CD8-positive, alpha-beta memory T cell (primary cell): ENCODE results near the gene KAZN. TPM values are rescaled to one million over a fixed set of nuclear protein-coding genes. Genes with fewer than 3 reads are reported as not detected.

ENCODE experiments used
- CTCF ChIA-PET: fragments of 350-600 bp; sonication (Branson Sonifier 250); formaldehyde crosslinking; loops from one replicate; lab custom pipeline; 2021; ENCODE audit warnings: antibody characterized with exemption; lab: Charles Lee
- POLR2A ChIA-PET: fragments of 350-600 bp; sonication (Branson Sonifier 250); formaldehyde crosslinking; loops from one replicate; lab custom pipeline; 2021; ENCODE audit warnings: antibody characterized with exemption; lab: Charles Lee
- DNase-seq, 5 donors: peaks; one replicate each; pipeline versions ENCODE4 v3.0.0 to v3.0.0-alpha.2; 2020 to 2022; ENCODE audit warnings: mixed read lengths in 1 of 5
- H3K27ac ChIP-seq: one replicate; pipeline ENCODE4 v1.7.0; 2013; ENCODE audit warnings: low read depth, mild to moderate bottlenecking, low read length, moderate library complexity
- H3K27me3 ChIP-seq: 2 replicates; pipeline ENCODE4 v1.7.0; 2013; ENCODE audit warnings: low read length, mild to moderate bottlenecking; ENCODE audit not compliant: insufficient read depth, poor library complexity, severe bottlenecking
- H3K36me3 ChIP-seq: 2 replicates; pipeline ENCODE4 v1.7.0; 2013; ENCODE audit warnings: mild to moderate bottlenecking, low read length, moderate library complexity; ENCODE audit not compliant: insufficient read depth
- H3K4me1 ChIP-seq: 2 replicates; pipeline ENCODE4 v1.7.0; 2013; ENCODE audit warnings: mild to moderate bottlenecking, low read length, moderate library complexity; ENCODE audit not compliant: insufficient read depth
- H3K4me3 ChIP-seq: 2 replicates; pipeline ENCODE4 v1.7.0; 2013; ENCODE audit warnings: mild to moderate bottlenecking, low read length
- H3K9me3 ChIP-seq: 2 replicates; pipeline ENCODE4 v1.7.0; 2013; ENCODE audit warnings: mild to moderate bottlenecking, low read length
- H3K27ac Mint-ChIP-seq, 8 donors: one replicate each; pipeline ENCODE4 v1.8.0; 2020 to 2021; ENCODE audit warnings: mixed read lengths in 8 of 8, mild to moderate bottlenecking in 6 of 8, inconsistent platforms in 3 of 8, moderate library complexity in 3 of 8
- H3K27me3 Mint-ChIP-seq, 2 donors: one replicate each; pipeline ENCODE4 v1.8.0; 2020 to 2021; ENCODE audit warnings: mixed read lengths in 2 of 2, mild to moderate bottlenecking in 1 of 2, moderate library complexity in 1 of 2
- H3K36me3 Mint-ChIP-seq, 3 donors: one replicate each; pipeline ENCODE4 v1.8.0; 2020 to 2021; ENCODE audit warnings: mixed read lengths in 3 of 3, inconsistent platforms in 1 of 3, mild to moderate bottlenecking in 1 of 3
- H3K4me1 Mint-ChIP-seq, 3 donors: one replicate each; pipeline ENCODE4 v1.8.0; 2020 to 2021; ENCODE audit warnings: mixed read lengths in 3 of 3, inconsistent platforms in 1 of 3, mild to moderate bottlenecking in 1 of 3
- H3K4me3 Mint-ChIP-seq, 7 donors: one replicate each; pipeline ENCODE4 v1.8.0; 2020 to 2021; ENCODE audit warnings: mixed read lengths in 7 of 7, mild to moderate bottlenecking in 6 of 7, moderate library complexity in 4 of 7, inconsistent platforms in 2 of 7
- H3K9me3 Mint-ChIP-seq, 5 donors: one replicate each; pipeline ENCODE4 v1.8.0; 2020 to 2022; ENCODE audit warnings: mixed read lengths in 5 of 5, mild to moderate bottlenecking in 3 of 5, moderate library complexity in 2 of 5, inconsistent platforms in 1 of 5
- polyA plus RNA-seq: library from polyadenylated mRNA; unstranded; fragments of 300-500 nt; fragmentation: Illumina TruSeq; gene quantifications from one replicate; pipeline ENCODE4 v1.2.3, GENCODE V29; 2021
- total RNA-seq, 2 experiments: library from RNA; stranded (reverse); gene quantifications; one replicate each; pipeline ENCODE4 v1.2.3, GENCODE V29; 2021

The KAZN gene
- total and polyA plus RNA-seq, 3 experiments from 2014 or later, result 0.15 to 0.35 (median 0.18) TPM

DNA sequence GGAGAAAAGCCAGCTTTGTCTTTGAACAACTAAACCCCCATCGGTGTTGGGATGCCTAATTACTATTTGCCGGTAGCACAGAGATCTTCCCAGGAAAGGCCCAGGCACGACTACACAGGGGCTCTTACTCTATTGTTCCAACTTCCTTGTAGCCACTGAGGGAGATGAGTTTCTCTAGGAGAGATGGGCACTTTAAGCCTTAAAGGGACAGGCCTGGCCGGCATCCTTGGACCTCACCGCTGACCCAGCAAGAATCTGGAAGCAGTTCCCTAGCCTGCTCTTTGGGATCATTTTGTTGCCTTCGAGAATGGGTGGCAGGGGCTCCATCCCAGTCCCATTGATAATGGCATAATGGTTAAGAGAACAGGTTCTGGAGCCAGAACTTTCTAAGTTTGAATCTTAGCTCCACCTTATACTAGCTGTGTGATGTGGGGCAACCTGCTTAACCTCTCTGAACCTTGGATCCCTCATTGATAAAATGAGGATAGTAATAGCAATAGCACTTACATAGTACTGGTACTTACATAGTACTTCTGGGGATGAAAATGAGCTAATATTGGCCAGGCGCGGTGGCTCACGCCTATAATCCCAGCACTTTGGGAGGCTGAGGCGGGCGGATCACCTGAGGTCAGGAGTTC, 316.0 kb downstream of the KAZN start:
- H3K9me3 ChIP-seq, result no peaks in the 10 kb centered on the region
- no peak overlapping the region for H3K27ac ChIP-seq
- H3K4me3 Mint-ChIP-seq, result no peak overlapping the region
- H3K36me3 ChIP-seq, result no peaks in the 10 kb centered on the region
- DNase-seq, result no peak
- CTCF ChIA-PET, result no interaction called here
- no peak overlapping the region for H3K4me3 ChIP-seq
- H3K36me3 Mint-ChIP-seq, result no peaks in the 10 kb centered on the region
- POLR2A ChIA-PET, result no interaction called here
- no peaks in the 10 kb centered on the region for H3K4me1 Mint-ChIP-seq
- no peak overlapping the region for H3K27ac Mint-ChIP-seq
- no peaks in the 10 kb centered on the region for H3K4me1 ChIP-seq
- no peaks in the 10 kb centered on the region for H3K27me3 ChIP-seq
- H3K9me3 Mint-ChIP-seq, result no peaks in the 10 kb centered on the region
- H3K27me3 Mint-ChIP-seq, result peaks cover 6 to 7% of the 10 kb centered on the region in 2 donors

DNA sequence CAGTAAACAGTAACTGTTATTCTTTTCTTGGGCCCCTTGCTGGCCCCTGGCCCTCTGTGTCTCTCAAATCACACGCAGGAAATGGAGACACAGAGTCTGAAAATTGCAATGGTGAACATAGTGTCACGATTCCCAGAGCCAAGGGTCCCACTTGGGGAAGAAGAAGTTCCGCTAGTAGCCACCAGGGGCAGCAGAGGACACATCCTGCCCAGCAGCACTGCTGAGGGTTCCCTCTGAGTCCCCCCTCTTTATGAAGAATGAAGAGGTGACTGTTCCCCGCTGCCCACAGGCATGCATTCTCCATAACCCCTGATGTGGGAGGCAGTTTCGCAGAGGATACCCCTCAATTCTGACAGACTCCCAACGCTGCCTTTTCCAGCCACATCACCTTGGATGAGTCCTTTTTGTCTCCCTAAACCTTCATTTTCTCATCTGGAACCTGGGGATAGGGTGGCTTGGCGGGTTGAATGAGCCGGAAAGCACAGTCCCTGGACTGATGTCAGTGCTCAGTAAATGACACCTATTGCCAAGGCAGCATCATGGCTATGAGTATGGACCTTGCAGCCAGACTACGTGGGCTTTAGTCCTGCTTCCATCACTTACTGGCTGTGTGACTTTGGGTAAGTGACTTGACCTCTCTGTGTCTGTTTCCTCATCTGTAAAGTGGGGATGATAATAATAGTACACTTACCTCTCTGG, 317.0 kb downstream of the KAZN start:
- Mint-ChIP-seq H3K4me3 (no peak overlapping the region), H3K4me1 (no peaks in the 10 kb centered on the region), H3K36me3 (no peaks in the 10 kb centered on the region), H3K27me3 (peaks cover 6 to 12% of the 10 kb centered on the region in 2 donors), H3K9me3 (no peaks in the 10 kb centered on the region), H3K27ac (no peak overlapping the region)
- ChIA-PET POLR2A (no interaction called here), CTCF (no interaction called here)
- Histone ChIP-seq H3K4me1 (no peaks in the 10 kb centered on the region), H3K9me3 (no peaks in the 10 kb centered on the region), H3K27me3 (no peaks in the 10 kb centered on the region), H3K4me3 (no peak overlapping the region), H3K27ac (no peak overlapping the region), H3K36me3 (no peaks in the 10 kb centered on the region)
- DNase-seq, result peak in 1 of 5 donors; percentile 19

DNA sequence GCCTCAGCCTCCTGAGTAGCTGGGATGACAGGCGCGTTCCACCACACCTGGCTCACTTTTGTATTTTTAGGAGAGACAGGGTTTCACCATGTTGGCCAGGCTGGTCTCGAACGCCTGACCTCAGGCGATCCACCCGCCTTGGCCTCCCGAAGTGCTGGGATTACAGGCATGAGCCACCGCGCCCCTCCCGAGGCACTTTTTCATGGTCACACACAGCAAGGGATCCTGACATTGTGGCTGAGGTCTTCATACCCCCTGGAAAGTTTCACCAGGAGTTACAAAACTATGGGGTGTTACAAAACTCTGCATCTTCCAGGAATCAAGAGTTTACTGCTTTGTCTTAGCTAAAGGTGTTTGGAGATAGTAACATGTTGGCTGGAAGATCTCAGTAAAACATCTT, 320.8 kb downstream of the KAZN start:
- H3K27me3 Mint-ChIP-seq, result peaks cover 21 to 36% of the 10 kb centered on the region in 2 donors
- Histone ChIP-seq H3K27me3 (no peaks in the 10 kb centered on the region), H3K4me3 (no peak overlapping the region), H3K4me1 (no peaks in the 10 kb centered on the region), H3K9me3 (no peaks in the 10 kb centered on the region), H3K36me3 (no peaks in the 10 kb centered on the region), H3K27ac (no peak overlapping the region)
- ChIA-PET POLR2A (no interaction called here), CTCF (no interaction called here)
- no peaks in the 10 kb centered on the region for H3K36me3 Mint-ChIP-seq
- H3K4me1 Mint-ChIP-seq, result peaks cover 0 to 5% (median 5%) of the 10 kb centered on the region in 3 donors
- no peak for DNase-seq
- H3K9me3 Mint-ChIP-seq, result no peaks in the 10 kb centered on the region
- H3K27ac Mint-ChIP-seq, result no peak overlapping the region
- no peak overlapping the region for H3K4me3 Mint-ChIP-seq

DNA sequence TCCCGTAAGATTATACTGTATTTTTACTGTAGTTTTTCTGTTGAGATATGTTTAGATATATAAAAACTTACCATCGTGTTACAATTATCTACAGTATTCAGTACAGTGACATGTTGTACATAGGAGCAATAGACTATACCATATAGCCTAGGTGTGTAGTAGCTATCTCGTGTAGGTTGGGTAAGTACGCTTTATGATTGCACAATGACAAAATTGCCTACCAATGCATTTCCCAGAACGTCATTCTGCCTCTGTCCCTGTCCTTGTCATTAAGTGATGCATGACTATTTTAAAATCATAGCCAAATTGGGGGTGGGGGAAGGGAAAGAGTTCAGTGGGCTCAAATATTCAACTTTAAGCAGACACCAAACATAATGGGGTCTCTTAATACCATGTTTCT, 321.3 kb downstream of the KAZN start:
- peaks cover 21 to 36% of the 10 kb centered on the region in 2 donors for H3K27me3 Mint-ChIP-seq
- no peak overlapping the region for H3K27ac Mint-ChIP-seq
- H3K4me3 Mint-ChIP-seq, result no peak overlapping the region
- Histone ChIP-seq H3K27ac (no peak overlapping the region), H3K4me3 (no peak overlapping the region), H3K27me3 (no peaks in the 10 kb centered on the region), H3K36me3 (no peaks in the 10 kb centered on the region), H3K9me3 (no peaks in the 10 kb centered on the region), H3K4me1 (no peaks in the 10 kb centered on the region)
- H3K9me3 Mint-ChIP-seq, result no peaks in the 10 kb centered on the region
- no peak for DNase-seq
- H3K36me3 Mint-ChIP-seq, result no peaks in the 10 kb centered on the region
- CTCF ChIA-PET, result no interaction called here
- H3K4me1 Mint-ChIP-seq, result peaks cover 0 to 5% (median 5%) of the 10 kb centered on the region in 3 donors
- POLR2A ChIA-PET, result no interaction called here

DNA sequence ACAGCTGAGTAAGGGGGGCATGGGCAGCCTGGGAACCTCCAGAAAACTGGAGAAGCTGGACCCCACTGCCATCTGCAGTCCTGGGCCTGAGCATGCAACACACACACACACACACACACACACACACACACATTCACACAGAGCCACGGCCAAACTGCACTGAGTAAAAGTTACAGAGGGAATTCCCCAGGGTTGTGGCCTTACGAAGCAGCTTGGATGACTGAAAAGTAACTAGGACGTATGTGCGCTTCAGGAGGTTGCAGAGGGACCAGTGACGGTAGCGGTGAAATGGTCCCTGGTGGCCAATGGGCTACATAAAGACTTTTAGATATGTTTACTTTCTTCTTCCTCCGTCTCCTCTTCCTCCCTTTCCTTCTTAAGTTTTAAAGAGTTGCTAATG, 322.6 kb downstream of the KAZN start:
- Mint-ChIP-seq H3K36me3 (no peaks in the 10 kb centered on the region), H3K4me3 (no peak overlapping the region), H3K27ac (no peak overlapping the region), H3K27me3 (peaks cover 31 to 49% of the 10 kb centered on the region in 2 donors), H3K9me3 (no peaks in the 10 kb centered on the region), H3K4me1 (peaks cover 8 to 14% (median 11%) of the 10 kb centered on the region in 3 donors)
- no peak overlapping the region for H3K4me3 ChIP-seq
- ChIA-PET CTCF (no interaction called here), POLR2A (no interaction called here)
- no peak for DNase-seq
- H3K27me3 ChIP-seq, result peaks cover 6% of the 10 kb centered on the region
- H3K9me3 ChIP-seq, result no peaks in the 10 kb centered on the region
- H3K4me1 ChIP-seq, result no peaks in the 10 kb centered on the region
- no peak overlapping the region for H3K27ac ChIP-seq
- no peaks in the 10 kb centered on the region for H3K36me3 ChIP-seq

DNA sequence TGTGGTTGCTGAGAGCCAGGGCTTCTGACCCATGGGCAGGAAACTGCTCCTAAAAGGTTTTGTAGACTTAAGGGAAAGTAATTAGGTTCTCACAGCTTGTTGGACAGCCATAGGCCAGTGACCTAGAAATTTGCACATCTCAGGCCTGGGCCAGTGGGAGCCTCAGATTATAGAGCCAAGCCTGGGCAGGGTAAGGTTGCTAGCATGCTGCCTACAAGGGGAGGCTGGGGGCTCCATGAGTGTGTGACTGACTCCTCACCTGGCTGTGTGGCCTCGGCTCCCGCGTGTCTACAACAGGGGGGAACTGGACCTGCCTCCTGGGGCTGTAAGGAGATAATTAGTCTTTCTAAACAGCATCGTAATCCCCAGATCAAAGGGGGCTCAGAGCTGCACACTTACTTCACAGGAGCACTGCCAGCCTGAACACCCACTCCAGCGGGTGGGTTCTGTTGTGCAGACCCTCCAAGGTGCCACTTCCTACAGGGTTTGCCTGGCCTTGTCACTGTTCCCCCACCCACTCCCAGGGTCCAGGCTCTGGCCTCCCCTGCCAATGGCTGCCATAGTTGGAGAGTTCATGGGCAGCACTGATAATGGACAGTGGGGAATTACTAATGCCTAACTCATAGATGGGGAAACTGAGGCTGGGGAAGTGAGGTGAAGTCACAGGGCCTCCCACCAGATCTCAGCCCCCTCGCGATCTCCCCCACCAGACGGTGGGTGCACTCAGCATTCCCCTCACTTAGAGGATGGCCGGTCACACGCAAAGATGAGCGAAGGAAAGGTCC, 324.6 kb downstream of the KAZN start:
- H3K9me3 Mint-ChIP-seq, result no peaks in the 10 kb centered on the region
- H3K36me3 ChIP-seq, result no peaks in the 10 kb centered on the region
- H3K27ac ChIP-seq, result no peak overlapping the region
- no peak overlapping the region for H3K4me3 ChIP-seq
- H3K9me3 ChIP-seq, result no peaks in the 10 kb centered on the region
- no peaks in the 10 kb centered on the region for H3K36me3 Mint-ChIP-seq
- ChIA-PET POLR2A (no interaction called here), CTCF (no interaction called here)
- peaks cover 6% of the 10 kb centered on the region for H3K27me3 ChIP-seq
- no peaks in the 10 kb centered on the region for H3K4me1 ChIP-seq
- H3K27me3 Mint-ChIP-seq, result peaks cover 44 to 64% of the 10 kb centered on the region in 2 donors
- no peak overlapping the region for H3K27ac Mint-ChIP-seq
- peak overlapping the region in 6 of 7 donors; percentile 54 to 88 (median 68) for H3K4me3 Mint-ChIP-seq
- no peak for DNase-seq
- peaks cover 9 to 16% (median 12%) of the 10 kb centered on the region in 3 donors for H3K4me1 Mint-ChIP-seq

DNA sequence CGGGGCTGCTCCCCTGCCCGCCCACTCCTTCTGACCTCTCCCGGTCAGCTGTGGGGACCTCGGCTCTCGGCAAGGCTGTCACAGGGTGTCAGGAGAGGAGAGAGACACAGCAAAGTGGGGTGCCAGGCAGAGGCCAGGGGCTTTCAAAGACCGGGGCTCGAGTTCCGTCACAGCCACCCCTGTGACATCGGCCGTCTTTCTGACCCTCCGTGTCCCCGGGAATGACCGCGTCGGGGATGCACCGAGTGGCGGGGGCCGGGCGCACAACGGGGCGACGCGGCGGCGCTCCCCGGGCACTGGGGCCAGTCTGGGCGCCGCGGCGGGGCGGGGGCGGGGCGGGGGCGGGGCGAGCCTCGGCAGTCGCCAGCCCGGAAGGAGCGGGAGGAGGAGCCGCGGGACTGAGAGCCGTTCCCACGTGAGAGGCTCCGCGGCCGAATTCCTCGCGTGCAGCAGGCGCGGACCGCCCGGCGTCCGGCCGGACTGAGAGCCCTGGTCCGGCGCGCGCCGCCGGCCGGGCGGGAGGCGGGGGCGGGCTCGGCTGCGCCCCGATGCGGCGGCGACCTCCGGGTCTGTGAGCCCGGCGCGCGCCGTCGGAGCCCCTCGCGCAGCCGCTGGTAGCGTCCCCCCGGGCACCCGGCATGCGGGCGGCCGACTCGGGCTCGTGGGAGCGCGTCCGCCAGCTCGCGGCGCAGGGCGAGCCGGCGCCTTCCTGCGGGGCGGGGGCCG, 325.4 kb downstream of the KAZN start:
- H3K36me3 Mint-ChIP-seq, result no peaks in the 10 kb centered on the region
- Histone ChIP-seq H3K4me3 (no peak overlapping the region), H3K36me3 (no peaks in the 10 kb centered on the region), H3K9me3 (no peaks in the 10 kb centered on the region), H3K27me3 (peaks cover 6% of the 10 kb centered on the region), H3K4me1 (no peaks in the 10 kb centered on the region), H3K27ac (no peak overlapping the region)
- H3K4me3 Mint-ChIP-seq, result peak overlapping the region in 5 of 7 donors; percentile 54 to 88 (median 70)
- POLR2A ChIA-PET, result no interaction called here
- CTCF ChIA-PET, result no interaction called here
- no peaks in the 10 kb centered on the region for H3K9me3 Mint-ChIP-seq
- no peak overlapping the region for H3K27ac Mint-ChIP-seq
- DNase-seq, result peak in 1 of 5 donors; percentile 7
- peaks cover 41 to 61% of the 10 kb centered on the region in 2 donors for H3K27me3 Mint-ChIP-seq
- H3K4me1 Mint-ChIP-seq, result peaks cover 9 to 16% (median 12%) of the 10 kb centered on the region in 3 donors
